Testis (tissue), 3 donors: ENCODE data around the gene MEGF11. TPM values are rescaled to one million over a fixed set of nuclear protein-coding genes. Genes with fewer than 3 reads are reported as not detected.
"Not testable (repeated sequence)": the region's sequence is repeated elsewhere in the genome, so short reads cannot be mapped to it uniquely, and the experiment has no call there.

ENCODE experiments used
- DNase-seq: peaks from one replicate; pipeline ENCODE4 v3.0.0-alpha.2; 2019
- H3K27ac ChIP-seq, 2 donors: fragments of 200-600 bp; sonication (generic); one replicate each; pipeline ENCODE4 v1.5.1; 2019
- H3K27me3 ChIP-seq: fragments of 200-600 bp; sonication (generic); one replicate; pipeline ENCODE4 v1.5.1; 2019
- H3K36me3 ChIP-seq: fragments of 200-600 bp; sonication (generic); one replicate; pipeline ENCODE4 v1.5.1; 2017; ENCODE audit warnings: low read depth; ENCODE audit errors: missing control alignments
- H3K4me1 ChIP-seq: fragments of 200-600 bp; sonication (generic); one replicate; pipeline ENCODE4 v1.5.1; 2019
- H3K4me3 ChIP-seq, 2 donors: fragments of 200-600 bp; sonication (generic); one replicate each; pipeline ENCODE4 v1.5.1; 2017 to 2019
- H3K9me3 ChIP-seq: fragments of 200-600 bp; sonication (generic); one replicate; pipeline ENCODE4 v1.5.1; 2017
- CTCF ChIP-seq, 3 experiments: fragments of 450-650 bp in 2 of 3; fragments of 200-600 bp in 1 of 3; sonication (generic) in 1 of 3; IDR thresholded peaks; one replicate each; pipeline ENCODE4 v1.5.1; 2016 to 2019; ENCODE audit warnings: antibody characterized with exemption in 3 of 3, mild to moderate bottlenecking in 2 of 3, moderate library complexity in 1 of 3
- POLR2A ChIP-seq: fragments of 450-650 bp; IDR thresholded peaks from one replicate; pipeline ENCODE4 v1.6.1; 2017; ENCODE audit warnings: antibody characterized with exemption, mild to moderate bottlenecking, moderate library complexity
- WGBS, 2 donors: methylation state at CpG; one replicate each; pipeline ENCODE4 v1.1.5; 2018; 5-methylcytosine and 5-hydroxymethylcytosine counted together
- intact Hi-C: fragments of 100-400 bp; cut with DNase I; formaldehyde crosslinking; loops from one replicate; pipeline ENCODE4 v1.15.1; 2023; ENCODE audit warnings: low total_unique reads
- polyA plus RNA-seq: library from polyadenylated mRNA; stranded (reverse); fragments of 350-450 nt; fragmentation: Illumina TruSeq; extraction: RNeasy Lipid Tissue Mini Kit (QIAGEN cat#74804); gene quantifications from one replicate; pipeline ENCODE4 v1.2.3, GENCODE V29; 2014; ENCODE audit warnings: low read depth, low replicate concordance; ENCODE audit not compliant: insufficient read depth
- total RNA-seq, 2 donors: library from RNA; depleted of rRNA; stranded (reverse); fragments of >200 nt; gene quantifications; one replicate each; pipeline ENCODE4 v1.2.3, GENCODE V29; 2016

Gene MEGF11
- total and polyA plus RNA-seq, 3 donors from 2014 or later: 4.5 to 18.7 (median 8.6) TPM

DNA sequence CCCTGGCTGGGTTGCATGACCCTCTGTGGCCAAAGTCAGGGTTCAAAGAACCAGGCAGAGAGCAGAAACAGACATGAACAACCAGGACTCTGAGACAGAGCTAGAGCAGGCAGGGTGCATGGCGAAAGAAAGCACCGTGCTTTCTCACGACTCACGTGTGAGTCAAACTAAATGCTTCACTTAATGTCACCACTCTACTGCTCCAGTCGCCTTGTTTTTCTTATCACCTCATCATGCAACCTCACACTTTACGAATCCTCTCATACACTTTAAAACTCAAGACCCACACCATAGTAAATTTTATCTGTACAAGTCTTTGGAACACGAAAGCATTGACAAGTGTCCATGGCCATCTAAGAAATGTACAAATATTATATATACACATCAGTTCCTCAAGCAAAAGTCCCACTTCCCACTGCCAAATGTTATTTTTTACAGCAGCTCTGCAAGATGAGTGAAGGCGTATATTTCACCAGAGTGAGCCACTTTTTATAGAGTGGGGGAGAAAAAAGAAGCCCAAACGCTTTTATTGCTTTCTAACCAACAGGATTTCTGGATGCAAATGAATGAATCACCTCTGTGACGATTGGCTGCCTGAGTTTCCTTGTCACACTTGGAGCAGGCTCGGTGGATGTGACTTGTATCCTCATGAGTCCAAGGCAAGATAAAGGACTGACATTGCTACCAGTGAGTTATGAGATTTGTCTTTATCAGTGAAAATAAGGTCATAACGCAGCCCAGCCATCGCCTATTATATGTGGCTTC lies 16.0 kb upstream of the MEGF11 start:
- H3K36me3 ChIP-seq: no peaks in the 10 kb centered on the region
- WGBS, 2 donors: 69 to 72% methylated on average over 13 of the region's 13 CpGs
- H3K4me3 ChIP-seq: no peak overlapping the region
- no peaks in the 10 kb centered on the region for H3K9me3 ChIP-seq
- no peaks in the 10 kb centered on the region for H3K4me1 ChIP-seq
- no peak for DNase-seq
- TF ChIP-seq CTCF (IDR thresholded peaks at IDR 0.05) (no peak), POLR2A (no peak)
- intact Hi-C loops: no loop called here
- no peaks in the 10 kb centered on the region for H3K27me3 ChIP-seq
- no peak overlapping the region for H3K27ac ChIP-seq

GRCh38 chr15:66264859-66265513 lies 11.4 kb upstream of the MEGF11 start:
- Histone ChIP-seq H3K36me3 (no peaks in the 10 kb centered on the region), H3K27me3 (no peaks in the 10 kb centered on the region), H3K27ac (no peak overlapping the region), H3K9me3 (no peaks in the 10 kb centered on the region), H3K4me3 (no peak overlapping the region), H3K4me1 (no peaks in the 10 kb centered on the region)
- WGBS, 2 donors: 87 to 90% methylated on average over 17 to 20 of the region's 20 CpGs
- TF ChIP-seq POLR2A: no peak
- TF ChIP-seq CTCF (IDR thresholded peaks at IDR 0.05): no peak
- intact Hi-C loops: no loop called here
- no peak for DNase-seq

DNA sequence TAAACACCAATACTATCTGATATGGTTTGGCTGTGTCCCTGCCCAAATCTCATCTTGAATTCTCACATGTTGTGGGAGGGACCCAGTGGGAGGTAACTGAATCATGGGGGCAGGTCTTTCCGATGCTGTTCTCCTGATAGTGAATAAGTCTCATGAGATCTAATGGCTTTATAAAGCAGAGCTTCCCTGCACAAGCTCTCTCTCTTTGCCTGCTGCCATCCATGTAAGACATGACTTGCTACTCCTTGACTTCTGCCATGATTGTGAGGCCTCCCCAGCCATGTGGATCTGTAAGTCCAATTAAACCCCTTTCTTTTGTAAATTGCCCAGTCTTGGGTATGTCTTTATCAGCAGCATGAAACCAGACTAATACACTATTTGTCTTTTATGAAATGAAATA lies 9.3 kb upstream of the MEGF11 start:
- H3K9me3 ChIP-seq, H3K36me3 ChIP-seq, H3K27me3 ChIP-seq, DNase-seq, intact Hi-C loops, H3K27ac ChIP-seq, H3K4me3 ChIP-seq, H3K4me1 ChIP-seq: not testable (repeated sequence)
- 73 to 82% methylated on average over 1 of the region's 1 CpG for WGBS, 2 donors

GRCh38 chr15:66261056-66261455 lies 7.5 kb upstream of the MEGF11 start:
- no peaks in the 10 kb centered on the region for H3K27me3 ChIP-seq
- H3K9me3 ChIP-seq: no peaks in the 10 kb centered on the region
- WGBS, 2 donors: 76 to 88% methylated on average over 3 of the region's 3 CpGs
- intact Hi-C loops: no loop called here
- no peak for TF ChIP-seq POLR2A
- TF ChIP-seq CTCF (IDR thresholded peaks at IDR 0.05): no peak
- no peaks in the 10 kb centered on the region for H3K36me3 ChIP-seq
- H3K4me1 ChIP-seq: no peaks in the 10 kb centered on the region
- no peak for DNase-seq
- H3K4me3 ChIP-seq: no peak overlapping the region
- H3K27ac ChIP-seq: no peak overlapping the region

DNA sequence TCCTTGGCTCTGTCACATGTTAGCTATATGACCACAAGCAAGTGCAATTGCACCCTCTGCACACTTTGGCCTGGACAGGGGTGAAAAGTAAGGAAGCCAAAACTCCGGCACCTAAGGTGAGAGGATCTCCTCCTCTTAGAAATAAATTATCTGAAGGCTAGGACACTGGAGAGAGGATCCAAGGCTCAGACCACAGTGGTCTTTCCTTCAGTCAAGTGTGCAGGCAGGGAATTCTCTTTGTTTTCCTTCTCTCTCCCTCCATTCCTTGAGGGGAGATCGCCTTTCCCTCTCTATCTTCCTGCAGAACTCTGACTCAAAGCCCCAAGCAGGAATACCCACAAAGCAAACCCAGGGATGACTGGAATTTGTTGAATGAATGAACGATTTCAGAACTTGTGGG lies 3.1 kb upstream of the MEGF11 start:
- peaks cover 16% of the 10 kb centered on the region for H3K4me1 ChIP-seq
- no peak for DNase-seq
- H3K4me3 ChIP-seq: no peak overlapping the region
- no peak overlapping the region for H3K27ac ChIP-seq
- no peaks in the 10 kb centered on the region for H3K27me3 ChIP-seq
- no peaks in the 10 kb centered on the region for H3K9me3 ChIP-seq
- intact Hi-C loops: no loop called here
- H3K36me3 ChIP-seq: no peaks in the 10 kb centered on the region
- 69 to 78% methylated on average over 3 of the region's 3 CpGs for WGBS, 2 donors
- TF ChIP-seq CTCF (IDR thresholded peaks at IDR 0.05): no peak
- no peak for TF ChIP-seq POLR2A
